Naive thymus-derived CD4-positive, alpha-beta T cell (primary cell): Measurements from ENCODE around the gene MPPE1. TPM values are rescaled to one million over a fixed set of nuclear protein-coding genes. Genes with fewer than 3 reads are reported as not detected.

ENCODE experiments used
- ATAC-seq: fragments of 150-1000 bp; cut with Tn5 transposase; 2 replicates; pipeline ENCODE4 v1.10.0; 2021; ENCODE audit warnings: mild to moderate bottlenecking, moderate library complexity
- CTCF ChIA-PET: fragments of 350-600 bp; sonication (Branson Sonifier 250); formaldehyde crosslinking; loops from one replicate; lab custom pipeline; 2021; ENCODE audit warnings: antibody characterized with exemption; lab: Charles Lee
- POLR2A ChIA-PET: fragments of 350-600 bp; sonication (Branson Sonifier 250); formaldehyde crosslinking; loops from one replicate; lab custom pipeline; 2021; ENCODE audit warnings: antibody characterized with exemption, inconsistent platforms; lab: Charles Lee
- DNase-seq, 9 donors: peaks; one replicate each; pipeline versions ENCODE4 v3.0.0 to v3.0.0-alpha.2; 2020 to 2022; ENCODE audit warnings: mixed read lengths in 1 of 9
- H3K27ac ChIP-seq: one replicate; pipeline ENCODE4 v1.7.0; 2013; ENCODE audit warnings: mild to moderate bottlenecking, low read depth, low read length, moderate library complexity
- H3K27me3 ChIP-seq, 2 donors: one replicate each; pipeline ENCODE4 v1.7.0; 2013; ENCODE audit warnings: low read length in 2 of 2, mild to moderate bottlenecking in 2 of 2, moderate library complexity in 2 of 2; ENCODE audit not compliant: control insufficient read depth in 2 of 2, insufficient read depth in 2 of 2
- H3K36me3 ChIP-seq, 3 experiments: 1 replicate in 2 of 3; 2 replicates in 1 of 3; pipeline ENCODE4 v1.7.0; 2013; ENCODE audit warnings: low read length in 3 of 3, mild to moderate bottlenecking in 3 of 3, moderate library complexity in 1 of 3; ENCODE audit not compliant: insufficient read depth in 3 of 3, control insufficient read depth in 2 of 3
- H3K4me1 ChIP-seq, 2 donors: one replicate each; pipeline ENCODE4 v1.7.0; 2013; ENCODE audit warnings: low read length in 2 of 2, mild to moderate bottlenecking in 2 of 2, moderate library complexity in 1 of 2; ENCODE audit not compliant: control insufficient read depth in 2 of 2, insufficient read depth in 2 of 2
- H3K4me3 ChIP-seq: 2 replicates; pipeline ENCODE4 v1.7.0; 2013; ENCODE audit warnings: mild to moderate bottlenecking, low read length
- H3K9me3 ChIP-seq, 3 experiments: 1 replicate in 2 of 3; 2 replicates in 1 of 3; pipeline ENCODE4 v1.7.0; 2013; ENCODE audit warnings: low read length in 3 of 3; ENCODE audit not compliant: control insufficient read depth in 2 of 3
- H3K27ac Mint-ChIP-seq, 9 donors: one replicate each; pipeline ENCODE4 v1.8.0; 2020 to 2022; ENCODE audit warnings: mixed read lengths in 9 of 9, mild to moderate bottlenecking in 8 of 9, moderate library complexity in 5 of 9, inconsistent platforms in 2 of 9
- H3K27me3 Mint-ChIP-seq, 5 donors: one replicate each; pipeline ENCODE4 v1.8.0; 2021 to 2022; ENCODE audit warnings: mixed read lengths in 5 of 5, mild to moderate bottlenecking in 1 of 5
- H3K36me3 Mint-ChIP-seq, 5 donors: one replicate each; pipeline ENCODE4 v1.8.0; 2020 to 2022; ENCODE audit warnings: mixed read lengths in 5 of 5, mild to moderate bottlenecking in 3 of 5, inconsistent platforms in 1 of 5
- H3K4me1 Mint-ChIP-seq, 7 donors: one replicate each; pipeline ENCODE4 v1.8.0; 2020 to 2022; ENCODE audit warnings: mixed read lengths in 7 of 7, mild to moderate bottlenecking in 3 of 7, inconsistent platforms in 1 of 7
- H3K4me3 Mint-ChIP-seq, 10 donors: one replicate each; pipeline ENCODE4 v1.8.0; 2020 to 2022; ENCODE audit warnings: mild to moderate bottlenecking in 10 of 10, mixed read lengths in 10 of 10, moderate library complexity in 6 of 10, inconsistent platforms in 2 of 10
- H3K9me3 Mint-ChIP-seq, 11 donors: one replicate each; pipeline ENCODE4 v1.8.0; 2020 to 2022; ENCODE audit warnings: mixed read lengths in 11 of 11, mild to moderate bottlenecking in 4 of 11, inconsistent platforms in 1 of 11, moderate library complexity in 1 of 11
- intact Hi-C, 2 donors: fragments of 100-400 bp; cut with micrococcal nuclease; formaldehyde crosslinking; loops; one replicate each; pipeline ENCODE4 v1.15.1; 2023
- polyA plus RNA-seq, 2 donors: library from polyadenylated mRNA; unstranded; fragments of 300-500 nt; fragmentation: Illumina TruSeq; gene quantifications; one replicate each; pipeline ENCODE4 v1.2.3, GENCODE V29; 2021
- total RNA-seq, 6 experiments: library from RNA in 5 of 6; stranded (reverse) in 5 of 6; gene quantifications; 1 replicate in 5 of 6; 2 replicates in 1 of 6; pipeline ENCODE4 v1.2.3 and lab custom pipeline; 2021 to 2026

MPPE1 gene
- total and polyA plus RNA-seq, 7 experiments from 2014 or later, result 45.6 to 88.0 (median 70.3) TPM

GRCh38 chr18:11889284-11889683, 18.8 kb downstream of the MPPE1 start:
- Histone ChIP-seq H3K27ac (no peak overlapping the region), H3K4me1 (no peaks in the 10 kb centered on the region), H3K9me3 (no peaks in the 10 kb centered on the region), H3K27me3 (no peaks in the 10 kb centered on the region), H3K4me3 (no peak overlapping the region), H3K36me3 (peaks cover 6 to 79% (median 18%) of the 10 kb centered on the region in 3 experiments)
- Mint-ChIP-seq H3K36me3 (peaks cover 15 to 53% (median 26%) of the 10 kb centered on the region in 5 donors), H3K4me3 (no peak overlapping the region), H3K27ac (no peak overlapping the region), H3K9me3 (no peaks in the 10 kb centered on the region), H3K4me1 (peaks cover 0 to 12% (median 3%) of the 10 kb centered on the region in 7 donors), H3K27me3 (no peaks in the 10 kb centered on the region)
- ATAC-seq, result no peak
- no peak for DNase-seq
- intact Hi-C loops, result no loop called here
- POLR2A ChIA-PET, result no interaction called here
- CTCF ChIA-PET, result interaction anchor here (0.9 kb wide), 1 partner anchor 13 kb away, joined by 3 read pairs; no protein-coding TSS in a partner anchor

- H3K4me3 Mint-ChIP-seq, result no peak overlapping the region
- intact Hi-C loops, result no loop called here
- no peaks in the 10 kb centered on the region for H3K27me3 Mint-ChIP-seq
- Histone ChIP-seq H3K4me1 (no peaks in the 10 kb centered on the region), H3K27ac (no peak overlapping the region), H3K27me3 (no peaks in the 10 kb centered on the region), H3K36me3 (peaks cover 6 to 80% (median 18%) of the 10 kb centered on the region in 3 experiments), H3K9me3 (no peaks in the 10 kb centered on the region), H3K4me3 (no peak overlapping the region)
- ChIA-PET POLR2A (interaction anchor here (0.6 to 1.0 kb wide), 2 partner anchors 20 to 37 kb away, joined by 3 read pairs; no protein-coding TSS in a partner anchor), CTCF (interaction anchor here (0.9 kb wide), 1 partner anchor 14 kb away, joined by 3 read pairs; no protein-coding TSS in a partner anchor)
- H3K27ac Mint-ChIP-seq, result no peak overlapping the region
- H3K4me1 Mint-ChIP-seq, result peaks cover 0 to 8% (median 1%) of the 10 kb centered on the region in 7 donors
- DNase-seq (no peak), ATAC-seq (no peak)
- H3K9me3 Mint-ChIP-seq, result no peaks in the 10 kb centered on the region
- H3K36me3 Mint-ChIP-seq, result peaks cover 15 to 52% (median 23%) of the 10 kb centered on the region in 5 donors
Measured at GRCh38 chr18:11888726-11889125, 19.4 kb downstream of the MPPE1 start.

GRCh38 chr18:11887328-11888128, 20.6 kb downstream of the MPPE1 start:
- Histone ChIP-seq H3K27ac (no peak overlapping the region), H3K36me3 (peaks cover 6 to 74% (median 18%) of the 10 kb centered on the region in 3 experiments), H3K27me3 (no peaks in the 10 kb centered on the region), H3K9me3 (no peaks in the 10 kb centered on the region), H3K4me1 (no peaks in the 10 kb centered on the region), H3K4me3 (no peak overlapping the region)
- no peaks in the 10 kb centered on the region for H3K9me3 Mint-ChIP-seq
- peaks cover 11 to 46% (median 14%) of the 10 kb centered on the region in 5 donors for H3K36me3 Mint-ChIP-seq
- ChIA-PET CTCF (no interaction called here), POLR2A (interaction anchor here (1.0 kb wide), 1 partner anchor 21 kb away, joined by 3 read pairs; no protein-coding TSS in a partner anchor)
- H3K4me3 Mint-ChIP-seq, result no peak overlapping the region
- H3K27me3 Mint-ChIP-seq, result no peaks in the 10 kb centered on the region
- no peak for DNase-seq
- ATAC-seq, result no peak
- intact Hi-C loops, result no loop called here
- peak overlapping the region in 1 of 9 donors; percentile 43 for H3K27ac Mint-ChIP-seq
- peaks cover 0 to 7% (median 0%) of the 10 kb centered on the region in 7 donors for H3K4me1 Mint-ChIP-seq

- intact Hi-C loops, result no loop called here
- peaks cover 12 to 49% (median 16%) of the 10 kb centered on the region in 5 donors for H3K36me3 Mint-ChIP-seq
- ChIA-PET CTCF (no interaction called here), POLR2A (no interaction called here)
- Histone ChIP-seq H3K4me1 (no peaks in the 10 kb centered on the region), H3K9me3 (no peaks in the 10 kb centered on the region), H3K4me3 (no peak overlapping the region), H3K27ac (no peak overlapping the region), H3K27me3 (no peaks in the 10 kb centered on the region), H3K36me3 (peaks cover 6 to 70% (median 18%) of the 10 kb centered on the region in 3 experiments)
- H3K27me3 Mint-ChIP-seq, result no peaks in the 10 kb centered on the region
- no peak overlapping the region for H3K4me3 Mint-ChIP-seq
- DNase-seq, result no peak
- H3K27ac Mint-ChIP-seq, result no peak overlapping the region
- H3K4me1 Mint-ChIP-seq, result peaks cover 0 to 7% (median 0%) of the 10 kb centered on the region in 7 donors
- no peak for ATAC-seq
- no peaks in the 10 kb centered on the region for H3K9me3 Mint-ChIP-seq
Measured at GRCh38 chr18:11886577-11887110, 21.5 kb downstream of the MPPE1 start.

- Histone ChIP-seq H3K9me3 (no peaks in the 10 kb centered on the region), H3K27ac (no peak overlapping the region), H3K36me3 (peaks cover 6 to 65% (median 13%) of the 10 kb centered on the region in 3 experiments), H3K27me3 (no peaks in the 10 kb centered on the region), H3K4me3 (no peak overlapping the region), H3K4me1 (no peaks in the 10 kb centered on the region)
- no peak for ATAC-seq
- no peak for DNase-seq
- CTCF ChIA-PET, result no interaction called here
- intact Hi-C loops, result no loop called here
- Mint-ChIP-seq H3K27ac (no peak overlapping the region), H3K4me3 (no peak overlapping the region), H3K36me3 (peaks cover 9 to 55% (median 16%) of the 10 kb centered on the region in 5 donors), H3K9me3 (no peaks in the 10 kb centered on the region), H3K27me3 (no peaks in the 10 kb centered on the region), H3K4me1 (peaks cover 0 to 7% (median 0%) of the 10 kb centered on the region in 7 donors)
- POLR2A ChIA-PET, result interaction anchor here (0.9 kb wide), 1 partner anchor 40 kb away, joined by 3 read pairs; no protein-coding TSS in a partner anchor
Measured at GRCh38 chr18:11885278-11885947, 22.7 kb downstream of the MPPE1 start.

GRCh38 chr18:11884396-11885030, 23.6 kb downstream of the MPPE1 start:
- no peak overlapping the region for H3K4me3 Mint-ChIP-seq
- Histone ChIP-seq H3K27ac (no peak overlapping the region), H3K27me3 (no peaks in the 10 kb centered on the region), H3K4me1 (no peaks in the 10 kb centered on the region), H3K9me3 (no peaks in the 10 kb centered on the region), H3K36me3 (peaks cover 6 to 60% (median 11%) of the 10 kb centered on the region in 3 experiments), H3K4me3 (no peak overlapping the region)
- ChIA-PET POLR2A (no interaction called here), CTCF (no interaction called here)
- H3K9me3 Mint-ChIP-seq, result no peaks in the 10 kb centered on the region
- H3K27me3 Mint-ChIP-seq, result no peaks in the 10 kb centered on the region
- peak overlapping the region in 2 of 9 donors; percentile 23 to 80 for H3K27ac Mint-ChIP-seq
- peaks cover 0 to 7% (median 0%) of the 10 kb centered on the region in 7 donors for H3K4me1 Mint-ChIP-seq
- ATAC-seq (no peak), DNase-seq (no peak)
- intact Hi-C loops, result no loop called here
- H3K36me3 Mint-ChIP-seq, result peaks cover 6 to 52% (median 16%) of the 10 kb centered on the region in 5 donors
